Measurements from ENCODE around the gene TBX2. TPM values are rescaled to one million over a fixed set of nuclear protein-coding genes. Genes with fewer than 3 reads are reported as not detected.

TBX2 gene
- total RNA-seq, 1 experiment from 2014 or later, result not detected

GRCh38 chr17:61436995-61437704 lies 37.5 kb downstream of the TBX2 start:
- Histone ChIP-seq H3K4ac (ENCODE audit: low read depth, low read length) (no peak overlapping the region), H2BK20ac (ENCODE audit: low read depth, low read length, poor library complexity, severe bottlenecking) (no peak overlapping the region)
- H3K27me3 Mint-ChIP-seq (ENCODE audit: low read depth), result peaks cover 45% of the 10 kb centered on the region

More at GRCh38 chr17:61436995-61437704, 37.5 kb downstream of the TBX2 start:
- H3K4me2 ChIP-seq (ENCODE audit: insufficient read depth, insufficient read length, low read length), result no peak overlapping the region
- DNase-seq, result no peak
- TF ChIP-seq CTCF (conservative IDR thresholded peaks at IDR 0.05), result no peak
- no peaks in the 10 kb centered on the region for H3K79me1 ChIP-seq (ENCODE audit: insufficient read depth, low read depth, low read length, poor library complexity, severe bottlenecking)
- no peak overlapping the region for H3K18ac ChIP-seq (ENCODE audit: insufficient read length, low read depth, low read length)
- H3K36me3 Mint-ChIP-seq (ENCODE audit: insufficient read depth in 1 of 3, low read depth in 3 of 3), result no peaks in the 10 kb centered on the region; a peak in 1 of 7 replicates
- no peak overlapping the region for H2BK120ac ChIP-seq (ENCODE audit: low read depth, low read length, poor library complexity, severe bottlenecking)
- H3K4me1 Mint-ChIP-seq, result peaks cover 2 to 3% of the 10 kb centered on the region in 2 experiments
- H2BK15ac ChIP-seq (ENCODE audit: low read depth, low read length), result no peak overlapping the region
- no peak overlapping the region for H2AK5ac ChIP-seq (ENCODE audit: insufficient read length, low read length)
- no peak overlapping the region for H2AFZ ChIP-seq (ENCODE audit: low read length)
- H3K79me2 ChIP-seq (ENCODE audit: insufficient read depth, low read length), result no peaks in the 10 kb centered on the region
- H3K27ac Mint-ChIP-seq, result no peak overlapping the region
- H3K9me3 ChIP-seq (ENCODE audit: control insufficient read depth, low read depth, low read length), result no peaks in the 10 kb centered on the region
- no peak overlapping the region for H2BK12ac ChIP-seq (ENCODE audit: insufficient read length, low read depth, low read length)
- H3K27ac ChIP-seq (ENCODE audit: insufficient read length, low read depth, low read length), result no peak overlapping the region
- H3K4me1 ChIP-seq (ENCODE audit: insufficient read depth, low read length), result no peaks in the 10 kb centered on the region
- no peak overlapping the region for H3K4me3 Mint-ChIP-seq
- H2BK5ac ChIP-seq (ENCODE audit: insufficient read length, low read length), result no peak overlapping the region
- H4K20me1 ChIP-seq (ENCODE audit: control insufficient read depth, insufficient read depth, insufficient read length), result no peaks in the 10 kb centered on the region
- no peak overlapping the region for H3K9ac ChIP-seq (ENCODE audit: extremely low read depth, insufficient read length, low read length)
- no peak overlapping the region for H3T11ph ChIP-seq (ENCODE audit: low read length)
- no peaks in the 10 kb centered on the region for H3K23me2 ChIP-seq (ENCODE audit: insufficient read length, low read depth, low read length, poor library complexity, severe bottlenecking)
- H4K91ac ChIP-seq (ENCODE audit: insufficient read length, low read depth, low read length), result no peak overlapping the region
- no peak overlapping the region for H4K5ac ChIP-seq (ENCODE audit: insufficient read length, low read depth, low read length)
- H3K9me3 Mint-ChIP-seq, result peaks cover 5 to 8% of the 10 kb centered on the region in 2 experiments; a peak in 4 of 5 replicates
- no peak overlapping the region for H3K14ac ChIP-seq (ENCODE audit: insufficient read depth, low read length)
- H3K23ac ChIP-seq (ENCODE audit: insufficient read length, low read depth, low read length), result no peak overlapping the region
- no peak overlapping the region for H3K56ac ChIP-seq (ENCODE audit: insufficient read length, low read depth, low read length)
- H3K27me3 ChIP-seq (ENCODE audit: insufficient read depth, low read length), result no peaks in the 10 kb centered on the region
- H4K8ac ChIP-seq (replicated peaks; ENCODE audit: insufficient read length, low read depth, low read length), result no peak overlapping the region

Data from H9 (cell line).